ENCODE data around the gene PUSL1.

The PUSL1 gene

DNA sequence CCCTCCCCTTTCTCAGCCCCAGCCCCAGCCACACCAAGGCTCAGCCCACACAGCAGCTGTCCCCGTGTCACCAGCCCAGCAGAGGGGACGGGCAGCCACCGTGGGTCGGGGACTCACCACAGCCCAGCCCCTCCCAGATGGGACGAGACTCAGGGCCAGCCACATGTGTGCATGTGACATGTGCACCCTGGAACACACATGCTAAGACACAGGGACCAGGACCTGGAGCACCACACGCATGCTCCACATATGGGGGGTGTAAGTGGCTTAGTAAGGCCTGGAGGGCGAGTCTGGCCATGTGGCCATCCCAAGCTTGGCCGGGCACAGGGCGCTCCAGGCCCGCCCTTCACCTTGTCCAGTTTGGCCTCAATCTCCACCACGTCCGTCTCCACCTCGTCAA lies 4.7 kb upstream of the PUSL1 start:
- 90 to 93% methylated on average over 13 of the region's 13 CpGs for WGBS, 2 experiments
- Histone ChIP-seq H3K4me1 (ENCODE audit: control insufficient read depth, insufficient read depth, low read length) (peaks cover 23% of the 10 kb centered on the region), H3K36me3 (ENCODE audit: control insufficient read depth, insufficient read depth, low read length) (no peaks in the 10 kb centered on the region), H3K27me3 (ENCODE audit: control insufficient read depth, insufficient read depth, low read length, poor library complexity, severe bottlenecking) (peaks cover 2% of the 10 kb centered on the region), H3K4me3 (ENCODE audit: insufficient read depth, low read depth, low read length) (no peak overlapping the region), H3K27ac (ENCODE audit: insufficient read depth, low read depth, low read length, poor library complexity, severe bottlenecking) (no peak overlapping the region), H3K9me3 (ENCODE audit: control insufficient read depth, low read length) (no peaks in the 10 kb centered on the region)

DNA sequence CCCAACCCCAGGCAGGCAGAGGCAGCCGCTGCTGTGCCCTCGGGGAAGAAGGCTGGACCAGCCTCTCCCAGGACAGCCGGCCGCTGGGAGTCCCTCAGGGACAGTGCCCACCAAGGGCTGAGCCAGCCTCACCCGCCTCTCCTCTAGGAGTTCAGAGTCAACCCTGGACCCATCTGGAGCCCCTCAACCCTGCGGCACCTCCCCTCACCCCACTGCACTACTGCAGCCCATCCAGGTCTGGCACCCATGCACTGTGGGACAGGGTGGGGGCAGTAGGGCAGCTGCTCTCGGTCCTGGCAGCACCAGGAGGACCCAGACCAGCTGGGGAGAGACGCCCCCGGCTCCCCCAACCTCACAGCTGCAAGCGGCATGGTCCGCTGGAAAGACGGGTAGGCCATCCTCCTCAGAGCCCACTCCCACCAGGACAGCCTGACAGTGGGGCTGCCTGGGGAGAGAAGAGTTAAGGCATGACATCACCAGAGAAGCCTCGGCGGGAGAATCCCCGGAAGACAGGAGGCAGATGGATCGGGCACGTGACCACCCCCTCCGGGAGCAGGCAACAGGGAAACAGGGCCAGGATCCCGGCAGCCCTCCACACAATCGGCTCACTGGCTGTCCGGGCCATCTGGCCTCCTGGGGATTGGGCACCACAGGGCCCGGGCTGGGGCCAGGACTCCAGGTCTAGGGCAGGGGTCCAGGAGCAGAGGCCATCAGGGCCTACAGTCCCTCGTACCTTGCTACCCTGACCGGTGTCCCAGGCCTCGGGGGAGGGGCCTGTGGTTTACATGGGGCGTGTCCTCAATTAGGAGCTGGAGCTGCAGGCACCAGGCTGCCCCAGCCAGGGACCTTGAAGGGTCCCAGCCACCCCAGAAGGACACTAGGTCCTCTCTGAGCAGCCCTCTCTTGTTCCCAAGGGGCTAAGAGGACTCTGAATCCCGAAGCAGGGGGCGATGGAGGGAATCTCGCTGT lies 3.8 kb upstream of the PUSL1 start:
- H3K27ac ChIP-seq (ENCODE audit: insufficient read depth, low read depth, low read length, poor library complexity, severe bottlenecking): peak overlapping the region; percentile 69
- WGBS, 2 experiments: 35 to 36% methylated on average over 29 of the region's 29 CpGs

DNA sequence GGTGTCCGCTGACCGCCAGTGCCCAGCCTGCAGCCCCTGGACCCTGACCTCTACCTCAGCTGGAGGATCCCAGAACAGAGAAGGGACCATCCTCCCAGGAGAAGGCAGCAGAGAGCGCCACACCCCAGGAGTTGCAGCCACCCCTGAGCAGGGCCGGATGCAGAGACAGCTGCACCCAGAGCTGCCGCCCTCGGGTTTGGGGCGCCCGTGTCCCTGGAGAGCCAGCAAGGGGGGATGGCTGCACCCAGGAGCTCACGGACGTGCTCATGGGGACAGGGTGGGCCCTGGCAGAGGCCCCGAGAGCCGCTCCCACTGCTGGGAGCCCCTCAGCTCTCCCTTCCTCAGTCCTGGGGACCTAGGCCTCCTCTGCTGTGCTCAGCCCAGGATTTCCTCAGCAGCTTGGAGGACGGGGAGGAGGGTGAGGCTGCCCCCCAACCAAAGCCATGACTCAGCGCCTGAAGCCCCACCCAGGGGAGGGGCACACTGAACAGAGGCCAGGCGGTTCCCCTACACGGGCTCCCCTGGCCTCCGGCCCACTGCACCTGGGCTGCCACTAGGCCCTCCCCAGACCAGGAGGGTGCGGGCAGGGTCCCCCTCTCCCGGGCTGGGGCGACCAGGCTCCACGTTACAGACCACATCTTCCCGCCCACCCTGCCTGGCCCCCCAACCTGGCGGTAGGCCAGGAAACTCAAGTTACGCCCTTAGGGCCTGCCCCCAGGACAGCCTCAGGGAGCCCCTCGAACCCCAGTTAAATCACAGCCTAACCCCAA lies 2.9 kb upstream of the PUSL1 start:
- Histone ChIP-seq H3K27me3 (ENCODE audit: control insufficient read depth, insufficient read depth, low read length, poor library complexity, severe bottlenecking) (peaks cover 13% of the 10 kb centered on the region), H3K27ac (ENCODE audit: insufficient read depth, low read depth, low read length, poor library complexity, severe bottlenecking) (peak overlapping the region; percentile 69), H3K4me3 (ENCODE audit: insufficient read depth, low read depth, low read length) (peak overlapping the region; percentile 3), H3K4me1 (ENCODE audit: control insufficient read depth, insufficient read depth, low read length) (peaks cover 36% of the 10 kb centered on the region), H3K36me3 (ENCODE audit: control insufficient read depth, insufficient read depth, low read length) (no peaks in the 10 kb centered on the region), H3K9me3 (ENCODE audit: control insufficient read depth, low read length) (no peaks in the 10 kb centered on the region)
- 62 to 66% methylated on average over 25 of the region's 25 CpGs for WGBS, 2 experiments

More for the DNA sequence above, 3.8 kb upstream of the PUSL1 start:
- H3K4me3 ChIP-seq (ENCODE audit: insufficient read depth, low read depth, low read length): peak overlapping the region; percentile 14
- H3K9me3 ChIP-seq (ENCODE audit: control insufficient read depth, low read length): no peaks in the 10 kb centered on the region
- H3K36me3 ChIP-seq (ENCODE audit: control insufficient read depth, insufficient read depth, low read length): no peaks in the 10 kb centered on the region
- peaks cover 28% of the 10 kb centered on the region for H3K4me1 ChIP-seq (ENCODE audit: control insufficient read depth, insufficient read depth, low read length)
- peaks cover 11% of the 10 kb centered on the region for H3K27me3 ChIP-seq (ENCODE audit: control insufficient read depth, insufficient read depth, low read length, poor library complexity, severe bottlenecking)

DNA sequence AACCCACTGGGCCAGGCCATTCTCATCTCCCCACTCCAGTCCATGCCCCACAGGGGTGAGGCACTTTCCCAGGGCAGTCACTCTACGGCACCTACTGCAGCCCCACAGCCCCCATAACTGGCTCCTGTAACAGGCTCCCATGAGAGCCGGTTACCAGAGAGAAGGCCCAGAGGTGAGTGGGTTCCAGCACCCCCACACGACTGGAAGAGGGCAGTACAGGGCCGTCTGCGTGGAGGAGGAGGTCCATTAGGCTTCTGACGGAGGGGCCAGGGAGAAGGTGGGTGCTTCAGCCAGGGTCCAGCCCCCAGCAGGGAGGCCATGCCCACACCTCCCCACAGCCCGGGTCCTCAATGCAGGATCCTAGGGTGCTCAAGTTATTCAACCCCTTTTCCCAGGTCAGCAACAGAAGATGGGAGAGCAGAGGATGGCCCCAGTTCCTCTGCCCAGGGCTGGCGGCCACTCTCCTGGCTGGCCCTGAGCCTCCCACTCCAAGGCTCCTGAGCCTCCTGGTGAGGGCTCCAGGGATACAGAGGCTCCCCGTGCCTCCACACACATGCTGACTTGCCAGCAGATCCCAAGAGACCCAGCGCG lies 2.2 kb upstream of the PUSL1 start:
- Histone ChIP-seq H3K4me3 (ENCODE audit: insufficient read depth, low read depth, low read length) (peak overlapping the region; percentile 83), H3K36me3 (ENCODE audit: control insufficient read depth, insufficient read depth, low read length) (no peaks in the 10 kb centered on the region), H3K4me1 (ENCODE audit: control insufficient read depth, insufficient read depth, low read length) (peaks cover 36% of the 10 kb centered on the region), H3K9me3 (ENCODE audit: control insufficient read depth, low read length) (no peaks in the 10 kb centered on the region), H3K27ac (ENCODE audit: insufficient read depth, low read depth, low read length, poor library complexity, severe bottlenecking) (no peak overlapping the region), H3K27me3 (ENCODE audit: control insufficient read depth, insufficient read depth, low read length, poor library complexity, severe bottlenecking) (peaks cover 13% of the 10 kb centered on the region)
- 57 to 58% methylated on average over 11 of the region's 11 CpGs for WGBS, 2 experiments

DNA sequence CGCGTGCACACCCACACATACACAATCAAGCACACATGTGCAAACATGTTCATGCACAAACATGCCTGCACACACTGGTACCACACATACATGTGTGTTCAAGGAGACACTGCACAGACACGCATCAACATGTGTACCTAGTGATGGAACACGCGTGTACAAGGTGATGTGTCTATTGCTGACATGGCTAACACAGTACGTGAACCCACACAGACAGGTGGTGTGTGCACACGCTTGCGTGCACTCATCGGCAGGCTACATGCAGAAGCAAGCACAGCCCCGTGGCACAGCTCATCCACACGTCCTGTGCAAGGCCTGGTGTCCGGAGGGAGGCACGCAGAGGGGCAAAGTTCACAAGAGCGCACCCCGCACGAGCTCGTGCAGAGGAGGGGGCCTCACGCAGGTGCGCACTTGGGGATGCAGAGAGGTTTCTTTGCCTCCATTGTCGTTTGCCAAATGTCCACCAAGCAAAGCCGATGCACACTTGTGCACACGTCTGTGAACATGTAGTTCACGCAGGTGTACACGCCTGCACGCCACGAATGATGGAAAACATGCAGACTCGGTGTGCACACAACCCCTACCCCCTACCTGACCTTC lies 1.6 kb upstream of the PUSL1 start:
- Histone ChIP-seq H3K27me3 (ENCODE audit: control insufficient read depth, insufficient read depth, low read length, poor library complexity, severe bottlenecking) (peaks cover 13% of the 10 kb centered on the region), H3K4me3 (ENCODE audit: insufficient read depth, low read depth, low read length) (peak overlapping the region; percentile 83), H3K4me1 (ENCODE audit: control insufficient read depth, insufficient read depth, low read length) (peaks cover 36% of the 10 kb centered on the region), H3K36me3 (ENCODE audit: control insufficient read depth, insufficient read depth, low read length) (peaks cover 5% of the 10 kb centered on the region), H3K9me3 (ENCODE audit: control insufficient read depth, low read length) (no peaks in the 10 kb centered on the region), H3K27ac (ENCODE audit: insufficient read depth, low read depth, low read length, poor library complexity, severe bottlenecking) (no peak overlapping the region)
- 74 to 77% methylated on average over 27 of the region's 27 CpGs for WGBS, 2 experiments

DNA sequence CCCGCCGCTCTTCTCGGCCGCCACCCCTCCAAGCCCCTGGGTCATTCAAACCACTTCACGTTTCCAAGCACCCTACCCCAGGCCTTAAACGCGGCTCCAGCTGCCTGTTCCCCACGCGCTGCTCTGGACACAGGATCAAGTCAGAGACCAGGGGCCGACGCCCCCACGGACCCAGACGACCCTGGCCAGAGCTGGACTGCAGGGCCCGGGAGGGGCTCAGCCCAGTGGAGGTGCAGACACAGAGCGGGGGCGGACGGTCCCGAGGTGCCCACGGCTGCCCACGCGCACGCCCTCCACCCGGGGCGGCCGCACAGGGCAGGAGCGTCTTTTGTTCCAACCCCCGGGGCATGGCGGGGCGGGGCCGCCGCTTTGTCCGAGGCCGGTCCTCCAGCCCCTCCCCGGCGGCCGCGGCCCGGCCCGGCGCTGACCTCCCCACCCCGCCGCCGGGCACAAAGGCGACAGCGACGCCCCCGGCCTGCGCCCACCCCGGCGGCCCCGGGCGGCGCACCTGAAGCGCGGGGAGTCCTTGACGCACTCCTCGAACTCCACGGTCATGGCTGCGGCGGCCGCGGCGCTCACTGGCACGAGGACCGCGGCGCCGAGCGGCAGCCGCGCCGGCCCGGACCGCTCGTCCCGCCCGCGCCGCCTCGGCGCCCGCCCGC lies 1.0 kb upstream of the PUSL1 start:
- H3K9me3 ChIP-seq (ENCODE audit: control insufficient read depth, low read length): no peaks in the 10 kb centered on the region
- peaks cover 6% of the 10 kb centered on the region for H3K36me3 ChIP-seq (ENCODE audit: control insufficient read depth, insufficient read depth, low read length)
- WGBS, 2 experiments: 2% methylated on average over 83 of the region's 83 CpGs
- H3K4me1 ChIP-seq (ENCODE audit: control insufficient read depth, insufficient read depth, low read length): peaks cover 36% of the 10 kb centered on the region
- H3K4me3 ChIP-seq (ENCODE audit: insufficient read depth, low read depth, low read length): peak overlapping the region; percentile 83
- no peak overlapping the region for H3K27ac ChIP-seq (ENCODE audit: insufficient read depth, low read depth, low read length, poor library complexity, severe bottlenecking)
- peaks cover 13% of the 10 kb centered on the region for H3K27me3 ChIP-seq (ENCODE audit: control insufficient read depth, insufficient read depth, low read length, poor library complexity, severe bottlenecking)

DNA sequence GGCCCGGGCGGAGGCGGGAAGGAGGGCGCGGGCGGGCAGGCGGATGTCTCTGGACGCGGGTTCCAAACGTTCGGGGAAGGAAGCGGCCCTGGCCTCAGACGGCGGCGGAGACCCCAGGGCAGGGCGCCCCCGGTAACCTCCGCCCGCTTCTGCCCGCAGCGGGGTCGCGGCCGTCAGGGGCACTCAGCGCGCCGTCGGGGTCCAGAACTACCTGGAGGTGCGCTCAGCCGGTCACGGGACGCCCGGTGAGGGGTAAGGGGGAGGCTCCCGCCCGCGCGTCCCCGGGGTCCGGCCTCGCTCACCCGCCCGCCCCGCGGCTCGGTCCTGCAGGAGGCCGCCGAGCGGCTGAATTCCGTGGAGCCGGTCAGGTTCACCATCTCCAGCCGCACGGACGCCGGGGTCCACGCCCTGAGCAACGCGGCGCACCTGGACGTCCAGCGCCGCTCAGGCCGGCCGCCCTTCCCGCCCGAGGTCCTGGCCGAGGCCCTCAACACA lies 406 bp downstream of the PUSL1 start:
- Histone ChIP-seq H3K9me3 (ENCODE audit: control insufficient read depth, low read length) (no peaks in the 10 kb centered on the region), H3K27me3 (ENCODE audit: control insufficient read depth, insufficient read depth, low read length, poor library complexity, severe bottlenecking) (peaks cover 13% of the 10 kb centered on the region), H3K4me1 (ENCODE audit: control insufficient read depth, insufficient read depth, low read length) (peaks cover 36% of the 10 kb centered on the region), H3K36me3 (ENCODE audit: control insufficient read depth, insufficient read depth, low read length) (peaks cover 11% of the 10 kb centered on the region), H3K27ac (ENCODE audit: insufficient read depth, low read depth, low read length, poor library complexity, severe bottlenecking) (no peak overlapping the region), H3K4me3 (ENCODE audit: insufficient read depth, low read depth, low read length) (peak overlapping the region; percentile 83)
- 1% methylated on average over 66 of the region's 66 CpGs for WGBS, 2 experiments

DNA sequence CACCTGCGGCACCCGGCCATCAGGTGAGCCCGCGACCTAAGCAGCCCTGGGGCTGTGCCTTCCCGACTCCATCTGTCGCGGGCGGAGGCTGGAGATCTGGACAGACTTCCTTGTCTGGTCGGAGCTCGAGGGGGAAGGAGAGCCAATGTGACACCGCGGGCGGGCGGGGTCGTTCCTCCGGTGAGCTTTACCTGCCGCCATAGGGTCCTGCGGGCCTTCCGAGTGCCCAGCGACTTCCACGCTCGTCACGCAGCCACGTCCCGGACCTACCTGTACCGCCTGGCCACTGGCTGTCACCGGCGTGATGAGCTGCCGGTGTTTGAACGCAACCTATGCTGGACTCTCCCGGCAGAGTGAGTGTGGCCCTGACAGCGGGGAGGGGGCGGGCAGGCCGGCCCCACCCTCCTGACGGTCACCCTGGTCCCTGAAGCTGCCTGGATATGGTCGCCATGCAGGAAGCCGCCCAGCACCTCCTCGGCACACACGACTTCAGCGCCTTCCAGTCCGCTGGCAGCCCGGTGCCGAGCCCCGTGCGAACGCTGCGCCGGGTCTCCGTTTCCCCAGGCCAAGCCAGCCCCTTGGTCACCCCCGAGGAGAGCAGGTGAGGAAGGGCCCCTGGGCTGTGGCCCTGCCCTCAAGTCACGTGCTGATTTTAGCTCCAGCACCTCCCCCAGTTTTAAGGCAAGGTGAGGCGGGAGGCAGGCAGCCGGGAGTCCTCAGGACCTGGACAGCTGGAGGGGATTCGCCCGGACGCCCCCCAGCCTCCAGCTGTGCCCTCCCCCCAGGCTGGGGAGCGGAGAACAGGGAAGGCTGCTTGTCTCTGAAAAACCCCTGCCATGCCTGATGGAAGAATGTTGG lies 1.1 kb downstream of the PUSL1 start:
- peak overlapping the region; percentile 83 for H3K4me3 ChIP-seq (ENCODE audit: insufficient read depth, low read depth, low read length)
- H3K9me3 ChIP-seq (ENCODE audit: control insufficient read depth, low read length): no peaks in the 10 kb centered on the region
- H3K4me1 ChIP-seq (ENCODE audit: control insufficient read depth, insufficient read depth, low read length): peaks cover 36% of the 10 kb centered on the region
- peaks cover 14% of the 10 kb centered on the region for H3K36me3 ChIP-seq (ENCODE audit: control insufficient read depth, insufficient read depth, low read length)
- H3K27me3 ChIP-seq (ENCODE audit: control insufficient read depth, insufficient read depth, low read length, poor library complexity, severe bottlenecking): peaks cover 13% of the 10 kb centered on the region
- no peak overlapping the region for H3K27ac ChIP-seq (ENCODE audit: insufficient read depth, low read depth, low read length, poor library complexity, severe bottlenecking)
- 22 to 24% methylated on average over 57 of the region's 57 CpGs for WGBS, 2 experiments

DNA sequence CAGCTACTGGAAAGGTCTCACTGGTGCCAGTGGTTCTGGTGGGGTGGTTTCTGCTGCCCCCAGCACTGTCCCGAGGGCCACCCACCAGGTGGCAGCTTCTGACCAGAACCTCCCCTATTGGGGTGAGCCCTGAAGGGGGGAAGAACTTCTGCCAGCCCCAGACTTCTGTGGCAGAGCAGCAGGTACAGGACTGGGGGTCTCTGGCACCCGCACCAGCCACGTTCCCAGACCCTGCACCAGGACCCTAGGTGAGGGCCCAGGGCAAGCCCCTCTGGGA lies 1.6 kb downstream of the PUSL1 start:
- WGBS, 2 experiments: 80 to 85% methylated on average over 3 of the region's 3 CpGs
- Histone ChIP-seq H3K27ac (ENCODE audit: insufficient read depth, low read depth, low read length, poor library complexity, severe bottlenecking) (no peak overlapping the region), H3K27me3 (ENCODE audit: control insufficient read depth, insufficient read depth, low read length, poor library complexity, severe bottlenecking) (peaks cover 13% of the 10 kb centered on the region), H3K9me3 (ENCODE audit: control insufficient read depth, low read length) (no peaks in the 10 kb centered on the region), H3K4me3 (ENCODE audit: insufficient read depth, low read depth, low read length) (no peak overlapping the region), H3K4me1 (ENCODE audit: control insufficient read depth, insufficient read depth, low read length) (peaks cover 32% of the 10 kb centered on the region), H3K36me3 (ENCODE audit: control insufficient read depth, insufficient read depth, low read length) (peaks cover 14% of the 10 kb centered on the region)

Measured in ectodermal cell (in vitro differentiated cells).